ENCODE measurements around the gene RHOD. TPM values are rescaled to one million over a fixed set of nuclear protein-coding genes. Genes with fewer than 3 reads are reported as not detected.

The RHOD gene
- polyA plus RNA-seq, 1 of the 3 experiments (the other 2 are of a cell fraction) = not detected

DNA sequence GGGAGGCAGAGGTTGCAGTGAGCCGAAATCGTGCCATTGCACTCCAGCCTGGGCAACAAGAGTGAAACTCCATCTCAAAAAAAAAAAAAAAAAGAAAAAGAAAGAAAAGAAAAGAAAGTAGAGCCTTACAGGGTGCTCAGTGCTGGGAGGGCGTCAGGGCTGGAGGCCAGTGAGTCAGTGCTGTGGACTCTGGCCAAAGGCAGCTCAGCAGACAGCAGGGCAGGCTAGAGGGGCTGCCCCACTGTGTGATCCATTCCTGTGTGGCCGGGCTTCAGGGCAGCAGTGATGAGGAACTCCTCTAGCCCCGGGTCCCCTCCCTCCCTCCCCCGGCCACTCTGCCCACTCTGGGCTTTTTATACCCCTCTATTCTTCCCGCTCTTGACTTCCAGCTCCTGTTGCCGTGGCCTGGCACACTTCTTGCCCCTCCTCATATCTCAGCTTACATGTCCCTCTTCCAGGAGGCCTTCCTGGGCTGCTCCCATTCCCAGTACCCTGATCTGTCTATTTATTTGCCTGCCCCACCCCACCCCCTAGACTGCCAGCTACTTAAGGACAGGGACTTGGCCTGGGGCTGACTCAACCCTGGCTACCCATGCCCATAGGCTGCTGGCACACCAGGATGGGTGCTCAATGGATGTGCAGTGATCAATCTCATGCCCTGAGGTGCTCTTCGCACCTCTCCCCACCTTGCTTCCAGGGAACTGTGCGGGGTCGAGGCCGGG, 23.7 kb upstream of the RHOD start:
- Histone ChIP-seq H3K27me3 (ENCODE audit: insufficient read depth) (no peaks in the 10 kb centered on the region), H3K4me3 (ENCODE audit: low read depth in 2 of 2, low read length in 1 of 2) (no peak overlapping the region), H2AFZ (ENCODE audit: low read depth) (peak overlapping the region; percentile 6; the same call in 1 of the 2 replicates), H3K4me2 (peak overlapping the region; percentile 61), H3K9me3 (no peaks in the 10 kb centered on the region), H3K79me2 (ENCODE audit: insufficient read depth) (no peaks in the 10 kb centered on the region), H3K9ac (peak overlapping the region; percentile 2; the same call in 1 of the 2 replicates), H3F3A (replicated peaks; ENCODE audit: insufficient read depth) (peaks cover 17% of the 10 kb centered on the region), H3K4me1 (ENCODE audit: control insufficient read depth in 1 of 2, insufficient read depth in 2 of 2, low read depth in 1 of 2, low read length in 1 of 2) (peaks cover 3 to 21% of the 10 kb centered on the region in 2 experiments; a peak in 3 of 4 replicates), H3K36me3 (replicated peaks in 1 of 2; ENCODE audit: control insufficient read depth in 1 of 2, insufficient read depth in 2 of 2, low read length in 1 of 2) (no peaks in the 10 kb centered on the region), H4K20me1 (ENCODE audit: insufficient read depth) (no peaks in the 10 kb centered on the region), H3K27ac (ENCODE audit: low read depth in 2 of 2, low read length in 1 of 2) (peak overlapping the region in 1 of 2 experiments; percentile 74; a peak in 2 of 4 replicates), H3K9me2 (no peaks in the 10 kb centered on the region)
- TF ChIP-seq JUND (IDR thresholded peaks at IDR 0.05) = peak; percentile 66
- TF ChIP-seq, protein P1, sequence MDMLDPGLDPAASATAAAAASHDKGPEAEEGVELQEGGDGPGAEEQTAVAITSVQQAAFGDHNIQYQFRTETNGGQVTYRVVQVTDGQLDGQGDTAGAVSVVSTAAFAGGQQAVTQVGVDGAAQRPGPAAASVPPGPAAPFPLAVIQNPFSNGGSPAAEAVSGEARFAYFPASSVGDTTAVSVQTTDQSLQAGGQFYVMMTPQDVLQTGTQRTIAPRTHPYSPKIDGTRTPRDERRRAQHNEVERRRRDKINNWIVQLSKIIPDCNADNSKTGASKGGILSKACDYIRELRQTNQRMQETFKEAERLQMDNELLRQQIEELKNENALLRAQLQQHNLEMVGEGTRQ (IDR thresholded peaks at IDR 0.05; ENCODE audit: borderline replicate concordance, low read depth, low read length) = no peak
- peak; percentile 56; the same call in 1 of the 2 replicates for TF ChIP-seq TCF12 (IDR thresholded peaks at IDR 0.05)
- peak; percentile 83 for TF ChIP-seq NFIC (IDR thresholded peaks at IDR 0.05; ENCODE audit: borderline replicate concordance)
- TF ChIP-seq FOSL2 (IDR thresholded peaks at IDR 0.05; ENCODE audit: borderline replicate concordance, low read depth) = peak; percentile 75; the same call in 1 of the 2 replicates
- no peak for DNase-seq
- CTCF ChIA-PET = no interaction called here
- 50% methylated on average over 12 of the region's 12 CpGs for WGBS (ENCODE audit: low lambda C conversion rate)
- POLR2A ChIA-PET = no interaction called here

DNA sequence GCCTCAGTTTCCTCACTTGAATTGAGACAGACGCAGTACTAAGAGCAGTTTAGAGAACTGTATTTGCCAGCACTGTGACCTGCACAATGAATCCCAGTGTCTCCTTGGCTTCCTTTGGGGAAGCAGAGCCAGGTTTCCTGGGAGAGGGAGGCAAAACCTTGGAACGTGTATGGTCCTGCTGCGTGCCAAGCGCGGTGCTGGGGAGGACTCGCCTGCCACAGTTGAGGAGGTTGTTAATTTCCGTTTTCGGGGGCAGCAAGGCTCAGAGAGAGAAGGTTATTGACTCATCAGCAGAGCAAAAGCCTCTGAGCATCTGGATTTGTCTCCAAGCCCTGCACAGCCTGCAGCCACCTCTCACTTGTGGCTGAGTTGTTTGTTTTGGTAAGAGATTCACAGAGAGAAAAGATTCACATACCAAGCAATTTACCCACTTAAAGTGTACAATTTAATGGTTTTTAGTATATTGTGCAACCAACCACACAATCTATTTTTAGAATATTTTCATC, 22.9 kb upstream of the RHOD start:
- H3K4me2 ChIP-seq = peak overlapping the region; percentile 61
- H3K27me3 ChIP-seq (ENCODE audit: insufficient read depth) = no peaks in the 10 kb centered on the region
- no peak overlapping the region for H2AFZ ChIP-seq (ENCODE audit: low read depth)
- H3K79me2 ChIP-seq (ENCODE audit: insufficient read depth) = no peaks in the 10 kb centered on the region
- peaks cover 17% of the 10 kb centered on the region for H3F3A ChIP-seq (replicated peaks; ENCODE audit: insufficient read depth)
- no peaks in the 10 kb centered on the region for H3K36me3 ChIP-seq (replicated peaks in 1 of 2; ENCODE audit: control insufficient read depth in 1 of 2, insufficient read depth in 2 of 2, low read length in 1 of 2)
- ChIA-PET POLR2A (no interaction called here), CTCF (no interaction called here)
- H3K9ac ChIP-seq = peak overlapping the region; percentile 2; the same call in 1 of the 2 replicates
- H3K9me3 ChIP-seq = no peaks in the 10 kb centered on the region
- peak overlapping the region in 1 of 2 experiments; percentile 74; a peak in 2 of 4 replicates for H3K27ac ChIP-seq (ENCODE audit: low read depth in 2 of 2, low read length in 1 of 2)
- WGBS (ENCODE audit: low lambda C conversion rate) = 36% methylated on average over 8 of the region's 8 CpGs
- H3K4me3 ChIP-seq (ENCODE audit: low read depth in 2 of 2, low read length in 1 of 2) = no peak overlapping the region
- H4K20me1 ChIP-seq (ENCODE audit: insufficient read depth) = no peaks in the 10 kb centered on the region
- H3K9me2 ChIP-seq = no peaks in the 10 kb centered on the region
- H3K4me1 ChIP-seq (ENCODE audit: control insufficient read depth in 1 of 2, insufficient read depth in 2 of 2, low read depth in 1 of 2, low read length in 1 of 2) = peaks cover 3 to 21% of the 10 kb centered on the region in 2 experiments; a peak in 3 of 4 replicates
- no peak for DNase-seq
- TF ChIP-seq, protein P2, sequence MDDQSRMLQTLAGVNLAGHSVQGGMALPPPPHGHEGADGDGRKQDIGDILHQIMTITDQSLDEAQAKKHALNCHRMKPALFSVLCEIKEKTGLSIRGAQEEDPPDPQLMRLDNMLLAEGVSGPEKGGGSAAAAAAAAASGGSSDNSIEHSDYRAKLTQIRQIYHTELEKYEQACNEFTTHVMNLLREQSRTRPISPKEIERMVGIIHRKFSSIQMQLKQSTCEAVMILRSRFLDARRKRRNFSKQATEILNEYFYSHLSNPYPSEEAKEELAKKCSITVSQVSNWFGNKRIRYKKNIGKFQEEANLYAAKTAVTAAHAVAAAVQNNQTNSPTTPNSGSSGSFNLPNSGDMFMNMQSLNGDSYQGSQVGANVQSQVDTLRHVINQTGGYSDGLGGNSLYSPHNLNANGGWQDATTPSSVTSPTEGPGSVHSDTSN (IDR thresholded peaks at IDR 0.05) = peak; percentile 32
- TF ChIP-seq RFX5 (IDR thresholded peaks at IDR 0.05; ENCODE audit: low read length) (no peak), SMC3 (IDR thresholded peaks at IDR 0.05; ENCODE audit: low read depth, low read length) (no peak), EP300 (IDR thresholded peaks at IDR 0.05; ENCODE audit: borderline replicate concordance in 1 of 2, low read depth in 1 of 2, low read length in 1 of 2) (no peak), RXRA (IDR thresholded peaks at IDR 0.05; ENCODE audit: borderline replicate concordance, low read depth) (no peak), GATA2 (CRISPR knock-in tag; IDR thresholded peaks at IDR 0.05) (no peak), TCF12 (IDR thresholded peaks at IDR 0.05) (peak; percentile 64), SIN3A (IDR thresholded peaks at IDR 0.05; ENCODE audit: borderline replicate concordance, low read depth, low read length) (no peak), TEAD4 (IDR thresholded peaks at IDR 0.05; ENCODE audit: borderline replicate concordance, insufficient read depth) (no peak), ELF1 (IDR thresholded peaks at IDR 0.05) (no peak), MXI1 (IDR thresholded peaks at IDR 0.05; ENCODE audit: low read depth, low read length) (no peak)
- TF ChIP-seq, protein P3, sequence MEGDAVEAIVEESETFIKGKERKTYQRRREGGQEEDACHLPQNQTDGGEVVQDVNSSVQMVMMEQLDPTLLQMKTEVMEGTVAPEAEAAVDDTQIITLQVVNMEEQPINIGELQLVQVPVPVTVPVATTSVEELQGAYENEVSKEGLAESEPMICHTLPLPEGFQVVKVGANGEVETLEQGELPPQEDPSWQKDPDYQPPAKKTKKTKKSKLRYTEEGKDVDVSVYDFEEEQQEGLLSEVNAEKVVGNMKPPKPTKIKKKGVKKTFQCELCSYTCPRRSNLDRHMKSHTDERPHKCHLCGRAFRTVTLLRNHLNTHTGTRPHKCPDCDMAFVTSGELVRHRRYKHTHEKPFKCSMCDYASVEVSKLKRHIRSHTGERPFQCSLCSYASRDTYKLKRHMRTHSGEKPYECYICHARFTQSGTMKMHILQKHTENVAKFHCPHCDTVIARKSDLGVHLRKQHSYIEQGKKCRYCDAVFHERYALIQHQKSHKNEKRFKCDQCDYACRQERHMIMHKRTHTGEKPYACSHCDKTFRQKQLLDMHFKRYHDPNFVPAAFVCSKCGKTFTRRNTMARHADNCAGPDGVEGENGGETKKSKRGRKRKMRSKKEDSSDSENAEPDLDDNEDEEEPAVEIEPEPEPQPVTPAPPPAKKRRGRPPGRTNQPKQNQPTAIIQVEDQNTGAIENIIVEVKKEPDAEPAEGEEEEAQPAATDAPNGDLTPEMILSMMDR (IDR thresholded peaks at IDR 0.05) = no peak
- TF ChIP-seq, protein P4, sequence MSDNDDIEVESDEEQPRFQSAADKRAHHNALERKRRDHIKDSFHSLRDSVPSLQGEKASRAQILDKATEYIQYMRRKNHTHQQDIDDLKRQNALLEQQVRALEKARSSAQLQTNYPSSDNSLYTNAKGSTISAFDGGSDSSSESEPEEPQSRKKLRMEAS (IDR thresholded peaks at IDR 0.05; ENCODE audit: low read depth) = 0 out of 2 replicates have a peak, but pooled peaks have one; percentile 18
- TF ChIP-seq, protein P1 (IDR thresholded peaks at IDR 0.05; ENCODE audit: borderline replicate concordance, low read depth, low read length) = no peak

All from SK-N-SH (cell line).